HepG2 (cell line): ENCODE measurements around the gene PIK3R3. TPM values are rescaled to one million over a fixed set of nuclear protein-coding genes. Genes with fewer than 3 reads are reported as not detected.

ENCODE experiments used
- ATAC-seq: fragments of 200-7000 bp; cut with Tn5 transposase; 3 replicates; pipeline ENCODE4 v1.9.1; 2020; ENCODE audit warnings: mild to moderate bottlenecking, moderate library complexity
- BruUV-seq: library from RNA; stranded (reverse); fragments of 400-500 nt; replicated peaks from 2 replicates; lab custom pipeline; 2021; lab: Mats Ljungman, UMichigan
- CTCF ChIA-PET: fragments of 300-600 bp; formaldehyde crosslinking; extraction: SDS; loops from one replicate; lab custom pipeline; 2021; ENCODE audit warnings: low total read pairs, inconsistent platforms, low intra/inter-chr PET ratio; lab: Yijun Ruan, JAX
- POLR2A ChIA-PET: fragments of 350-600 bp; sonication (Branson Sonifier 250); formaldehyde crosslinking; loops from one replicate; lab custom pipeline; 2020; ENCODE audit warnings: antibody characterized with exemption, inconsistent platforms; lab: Yijun Ruan, JAX
- DNase-seq: peaks from one replicate; pipeline ENCODE4 v3.0.0-alpha.2; 2015; ENCODE audit warnings: low spot score
- FAIRE-seq: peaks from 3 replicates; lab custom pipeline; 2011; peaks lifted over from hg19 to GRCh38; lab: Jason Lieb, UNC
- H2AFZ ChIP-seq: one replicate; pipeline ENCODE4 v1.6.1; 2011; ENCODE audit warnings: low read length, inconsistent platforms
- H3K27ac ChIP-seq: fragments of 300-600 bp; 3 replicates; pipeline ENCODE4 v1.8.0; 2011; ENCODE audit warnings: mixed run types, mild to moderate bottlenecking, mixed read lengths, low read length, inconsistent platforms; ENCODE audit not compliant: insufficient read depth; ENCODE audit errors: extremely low read length
- H3K27me3 ChIP-seq, 2 experiments: fragments of 200-600 bp in 1 of 2; 2 replicates in 1 of 2; 3 replicates in 1 of 2; pipeline versions ENCODE4 v1.6.0 to v1.8.0; 2011; ENCODE audit warnings: low read length in 2 of 2, mild to moderate bottlenecking in 2 of 2, moderate library complexity in 2 of 2, inconsistent platforms in 1 of 2; ENCODE audit not compliant: insufficient read depth in 2 of 2, control insufficient read depth in 1 of 2
- H3K36me3 ChIP-seq, 2 experiments: fragments of 200-600 bp in 1 of 2; replicated peaks in 1 of 2; 2 replicates in 1 of 2; 3 replicates in 1 of 2; pipeline versions ENCODE4 v1.5.1 to v1.8.0; 2011; ENCODE audit warnings: low read length in 2 of 2, inconsistent platforms in 1 of 2; ENCODE audit not compliant: insufficient read depth in 2 of 2, control insufficient read depth in 1 of 2
- H3K4me1 ChIP-seq: 2 replicates; pipeline ENCODE4 v1.5.1; 2012; ENCODE audit warnings: low read length, inconsistent platforms; ENCODE audit not compliant: insufficient read depth
- H3K4me2 ChIP-seq: 2 replicates; pipeline ENCODE4 v1.6.0; 2011; ENCODE audit warnings: low read depth, low read length, inconsistent platforms
- H3K4me3 ChIP-seq, 3 experiments: fragments of 200-600 bp in 1 of 3; sonication (generic), shearing (Covaris generic) in 1 of 3; replicated peaks in 1 of 3; 2 replicates each; pipeline ENCODE4 v1.5.1; 2011 to 2016; ENCODE audit warnings: low read length in 3 of 3, inconsistent platforms in 2 of 3, low read depth in 2 of 3, mild to moderate bottlenecking in 2 of 3, control low read depth in 1 of 3, mixed read lengths in 1 of 3; ENCODE audit not compliant: insufficient read depth in 1 of 3
- H3K79me2 ChIP-seq: one replicate; pipeline ENCODE4 v1.6.1; 2011; ENCODE audit warnings: low read length, inconsistent platforms; ENCODE audit not compliant: insufficient read depth
- H3K9ac ChIP-seq: 2 replicates; pipeline ENCODE4 v1.6.0; 2011; ENCODE audit warnings: mild to moderate bottlenecking, low read depth, low read length, inconsistent platforms; ENCODE audit not compliant: insufficient read depth
- H3K9me3 ChIP-seq: 2 replicates; pipeline ENCODE4 v1.5.1; 2012; ENCODE audit warnings: mild to moderate bottlenecking, low read length
- H4K20me1 ChIP-seq: 2 replicates; pipeline ENCODE4 v1.6.0; 2011; ENCODE audit warnings: inconsistent platforms, mild to moderate bottlenecking, low read length, moderate library complexity; ENCODE audit not compliant: insufficient read depth
- ATF7 ChIP-seq, 2 experiments: fragments of 450-650 bp in 1 of 2; sonication (generic) in 1 of 2; formaldehyde crosslinking in 1 of 2; IDR thresholded peaks; 2 replicates each; pipeline versions ENCODE4 v1.4.0 to v1.6.1; 2016 to 2020; ENCODE audit warnings: antibody characterized with exemption in 1 of 2, mild to moderate bottlenecking in 1 of 2, missing genetic modification reagents in 1 of 2
- DNMT3B ChIP-seq: conservative IDR thresholded peaks from 2 replicates; pipeline ENCODE4 v1.6.1; 2016; ENCODE audit warnings: missing biosample characterization, control low read depth
- EZH2 ChIP-seq: conservative IDR thresholded peaks from 2 replicates; pipeline ENCODE4 v1.6.1; 2012; ENCODE audit warnings: mild to moderate bottlenecking, low read depth, low read length, moderate library complexity
- FOXA3 ChIP-seq: IDR thresholded peaks from 2 replicates; pipeline ENCODE4 v1.6.1; 2016; ENCODE audit warnings: missing genetic modification reagents, missing compliant biosample characterization
- GPN1 ChIP-seq: sonication (generic); formaldehyde crosslinking; IDR thresholded peaks from 2 replicates; pipeline ENCODE4 v1.5.1; 2020; ENCODE audit warnings: missing genetic modification reagents, borderline replicate concordance
- NONO ChIP-seq, 2 experiments: fragments of 450-650 bp in 1 of 2; sonication (generic) in 1 of 2; formaldehyde crosslinking in 1 of 2; IDR thresholded peaks in 1 of 2; conservative IDR thresholded peaks in 1 of 2; 2 replicates each; pipeline versions ENCODE4 v1.6.1 to v1.8.0; 2017 to 2022; ENCODE audit warnings: mild to moderate bottlenecking in 1 of 2, missing genetic modification reagents in 1 of 2, moderate library complexity in 1 of 2
- PCBP2 ChIP-seq: fragments of 200-400 bp; formaldehyde crosslinking; optimal IDR thresholded peaks from 2 replicates; pipeline ENCODE3; 2018; ENCODE audit warnings: low read length, low read depth; ENCODE audit not compliant: poor library complexity, severe bottlenecking
- TMF1 ChIP-seq: sonication (generic); formaldehyde crosslinking; IDR thresholded peaks from 2 replicates; pipeline ENCODE4 v1.8.1; 2022; ENCODE audit warnings: low read depth, missing genetic modification reagents
- ZNF350 ChIP-seq: sonication (generic); formaldehyde crosslinking; IDR thresholded peaks from 2 replicates; pipeline ENCODE4 v1.4.0; 2020; ENCODE audit warnings: mild to moderate bottlenecking, low read depth, missing genetic modification reagents, borderline replicate concordance
- WGBS: methylation state at CpG from one replicate; pipeline ENCODE4 v1.1.6; 2017; ENCODE audit warnings: low lambda C conversion rate; 5-methylcytosine and 5-hydroxymethylcytosine counted together
- in situ Hi-C: cut with HindIII; loops from 2 replicates; pipeline ENCODE4 v1.10.0; 2017; ENCODE audit warnings: low pct_unique_long_range_greater_than_20kb; ENCODE audit not compliant: extremely low pct_ligation_motif_present
- intact Hi-C: fragments of 100-400 bp; cut with micrococcal nuclease; formaldehyde crosslinking; loops from one replicate; pipeline ENCODE4 v1.10.0; 2022; ENCODE audit not compliant: unreplicated experiment
- polyA plus RNA-seq, 8 experiments: library from polyadenylated mRNA; depleted of rRNA in 3 of 8; stranded (reverse) in 7 of 8; unstranded in 1 of 8; fragments of >200 nt; fragmentation: Illumina TruSeq in 4 of 8; extraction: Trizol in 4 of 8; gene quantifications; 2 replicates each; pipeline versions ENCODE4 v1.2.1 to v1.2.3, GENCODE V29; 2011 to 2016; ENCODE audit warnings: low read depth in 4 of 8, missing spikeins in 1 of 8, mixed read lengths in 1 of 8; ENCODE audit not compliant: insufficient read depth in 1 of 8
- total RNA-seq, 5 experiments: library from RNA; depleted of rRNA; stranded (reverse); fragments of >200 nt; fragmentation: Illumina TruSeq; extraction: Trizol; gene quantifications; 2 replicates each; pipeline ENCODE4 v1.2.3, GENCODE V29; 2016; ENCODE audit warnings: low read depth in 1 of 5

PIK3R3 gene
- total and polyA plus RNA-seq, 2 of the 13 experiments (the other 11 are each of a cell fraction or from before 2014, with no cell fraction given): 0.37 to 6.9 TPM

DNA sequence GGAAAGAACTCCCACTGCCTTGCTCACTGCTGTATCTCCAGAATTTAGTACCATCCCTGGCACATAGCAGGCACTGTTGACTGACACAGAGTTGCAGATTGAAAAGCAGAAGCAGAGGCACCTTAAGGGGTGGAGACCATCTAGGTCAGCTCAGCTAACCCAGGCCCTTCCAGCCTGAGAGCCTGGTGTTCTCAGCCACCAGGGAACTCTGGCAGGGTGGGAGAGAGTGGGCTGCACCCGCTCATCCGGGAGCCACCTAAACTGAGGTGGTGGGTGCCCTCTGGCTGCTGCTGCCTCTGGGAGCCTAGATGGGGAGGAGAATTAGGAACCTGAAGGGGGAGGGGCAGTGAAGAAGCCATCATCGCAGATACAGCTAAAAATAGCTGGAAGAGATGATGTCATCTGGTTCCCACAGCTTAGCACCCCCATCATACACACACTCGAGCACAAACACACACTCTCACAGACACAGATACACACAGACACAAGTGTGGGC lies 41.0 kb upstream of the PIK3R3 start (continued):
- TF ChIP-seq TMF1 (CRISPR knock-in tag): no peak
- TF ChIP-seq ATF7 (IDR thresholded peaks at IDR 0.05): peak; percentile 86
- TF ChIP-seq ATF7 (CRISPR knock-in tag; IDR thresholded peaks at IDR 0.05): no peak
- no peak for TF ChIP-seq FOXA3 (CRISPR knock-in tag)
- TF ChIP-seq, all 625 proteins: peak for 5

DNA sequence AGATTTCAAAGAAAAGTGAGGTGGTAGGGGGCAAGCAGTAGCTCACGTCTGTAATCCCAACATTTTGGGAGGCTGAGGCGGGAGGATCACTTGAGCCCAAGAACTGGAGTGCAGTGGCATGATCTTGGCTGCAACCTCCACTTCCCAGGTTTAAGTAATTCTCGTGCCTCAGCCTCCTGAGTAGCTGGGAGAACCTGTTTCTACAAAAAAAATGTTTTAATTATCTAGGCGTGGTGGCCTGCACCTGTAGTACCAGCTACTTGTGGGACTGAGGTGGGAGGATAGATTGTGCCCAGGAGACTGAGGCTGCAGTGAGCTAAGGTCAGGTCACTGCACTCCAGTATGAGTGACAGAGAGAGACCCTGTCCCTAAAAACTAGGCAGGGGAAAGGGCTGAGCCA lies 39.9 kb upstream of the PIK3R3 start:
- no peak for TF ChIP-seq DNMT3B
- TF ChIP-seq ZNF350 (CRISPR knock-in tag): no peak
- no peak for TF ChIP-seq GPN1 (CRISPR knock-in tag)
- TF ChIP-seq PCBP2: no peak
- no peak for TF ChIP-seq NONO (IDR thresholded peaks at IDR 0.05)
- no peak for TF ChIP-seq NONO (CRISPR knock-in tag; conservative IDR thresholded peaks at IDR 0.05)
- no peak for TF ChIP-seq EZH2
- TF ChIP-seq, all 625 proteins: peak for 0
- in situ Hi-C loops: no loop called here
- H3K36me3 ChIP-seq: no peaks in the 10 kb centered on the region
- no peaks in the 10 kb centered on the region for H4K20me1 ChIP-seq
- CTCF ChIA-PET: no interaction called here
- FAIRE-seq: no peak
- H2AFZ ChIP-seq: no peak overlapping the region
- no peak for ATAC-seq
- no TSS peak for BruUV-seq
- H3K4me1 ChIP-seq: peaks cover 24% of the 10 kb centered on the region
- no peak overlapping the region for H3K9ac ChIP-seq
- no peaks in the 10 kb centered on the region for H3K9me3 ChIP-seq
- no peak overlapping the region for H3K27ac ChIP-seq
- 78% methylated on average over 3 of the region's 4 CpGs for WGBS
- intact Hi-C loops: no loop called here
- H3K27me3 ChIP-seq: peaks cover 0 to 10% of the 10 kb centered on the region in 2 experiments; a peak in 1 of 5 replicates
- H3K79me2 ChIP-seq: no peaks in the 10 kb centered on the region
- no peak overlapping the region for H3K4me2 ChIP-seq
- H3K4me3 ChIP-seq: no peak overlapping the region
- DNase-seq: no peak
- POLR2A ChIA-PET: no interaction called here
